IMR-90 (cell line): ENCODE data around the gene FOXF1. TPM values are rescaled to one million over a fixed set of nuclear protein-coding genes. Genes with fewer than 3 reads are reported as not detected.

Source experiments
- ATAC-seq: fragments of 200-7000 bp; cut with Tn5 transposase; 2 replicates; pipeline ENCODE4 v1.9.1; 2020; ENCODE audit warnings: low read depth, mild to moderate bottlenecking, moderate library complexity
- BruUV-seq: library from RNA; stranded (reverse); fragments of 400-500 nt; replicated peaks from 2 replicates; lab custom pipeline; 2021; lab: Mats Ljungman, UMichigan
- CTCF ChIA-PET: fragments of 300-600 bp; formaldehyde crosslinking; extraction: SDS; loops from one replicate; lab custom pipeline; 2021; ENCODE audit warnings: antibody characterized with exemption; lab: Yijun Ruan, JAX
- POLR2A ChIA-PET: fragments of 300-600 bp; sonication (Branson Sonifier 250); formaldehyde crosslinking; loops from one replicate; lab custom pipeline; 2022; ENCODE audit warnings: antibody characterized with exemption; ENCODE audit not compliant: unreplicated experiment; lab: Charles Lee
- DNase-seq: peaks from one replicate; pipeline ENCODE4 v3.0.0; 2013
- H2AFZ ChIP-seq: replicated peaks from 2 replicates; pipeline ENCODE3; 2013; ENCODE audit warnings: low read length, mild to moderate bottlenecking; ENCODE audit not compliant: poor library complexity
- H2AK5ac ChIP-seq: 2 replicates; pipeline ENCODE4 v1.6.1; 2013; ENCODE audit warnings: low read depth, low read length, inconsistent platforms
- H2AK9ac ChIP-seq: replicated peaks from 2 replicates; pipeline ENCODE3; 2013; ENCODE audit warnings: mild to moderate bottlenecking, low read depth, low read length, moderate library complexity; ENCODE audit not compliant: poor library complexity
- H2BK120ac ChIP-seq: 2 replicates; pipeline ENCODE4 v1.6.1; 2013; ENCODE audit warnings: low read depth, low read length, inconsistent platforms
- H2BK15ac ChIP-seq: 3 replicates; pipeline ENCODE4 v1.6.1; 2013; ENCODE audit warnings: low read depth, low read length, inconsistent platforms
- H2BK20ac ChIP-seq: 2 replicates; pipeline ENCODE4 v1.6.1; 2013; ENCODE audit warnings: low read depth, mild to moderate bottlenecking, inconsistent platforms, low read length, moderate library complexity
- H2BK5ac ChIP-seq: 2 replicates; pipeline ENCODE4 v1.6.1; 2013; ENCODE audit warnings: mild to moderate bottlenecking, low read depth, low read length, inconsistent platforms; ENCODE audit not compliant: poor library complexity, severe bottlenecking
- H3K14ac ChIP-seq: replicated peaks from 2 replicates; pipeline ENCODE4 v1.6.1; 2013; ENCODE audit warnings: low read depth, low read length, inconsistent platforms
- H3K18ac ChIP-seq: 2 replicates; pipeline ENCODE4 v1.6.1; 2013; ENCODE audit warnings: low read depth, low read length, control low read depth
- H3K23ac ChIP-seq: 2 replicates; pipeline ENCODE4 v1.6.1; 2013; ENCODE audit warnings: low read depth, low read length, inconsistent platforms
- H3K27ac ChIP-seq: 2 replicates; pipeline ENCODE4 v1.5.1; 2013; ENCODE audit warnings: mild to moderate bottlenecking, control low read depth, low read length; ENCODE audit not compliant: insufficient read depth
- H3K27me3 ChIP-seq: 2 replicates; pipeline ENCODE4 v1.6.1; 2013; ENCODE audit warnings: low read length; ENCODE audit not compliant: control insufficient read depth, insufficient read depth
- H3K36me3 ChIP-seq: 2 replicates; pipeline ENCODE4 v1.6.1; 2013; ENCODE audit warnings: low read length, mixed read lengths; ENCODE audit not compliant: control insufficient read depth, insufficient read depth
- H3K4ac ChIP-seq: 2 replicates; pipeline ENCODE4 v1.6.1; 2013; ENCODE audit warnings: low read depth, low read length, inconsistent platforms
- H3K4me1 ChIP-seq: 2 replicates; pipeline ENCODE4 v1.6.1; 2013; ENCODE audit warnings: low read length, mixed read lengths; ENCODE audit not compliant: control insufficient read depth, insufficient read depth
- H3K4me2 ChIP-seq: 2 replicates; pipeline ENCODE4 v1.6.1; 2013; ENCODE audit warnings: low read depth, mild to moderate bottlenecking, control low read depth, low read length, moderate library complexity
- H3K4me3 ChIP-seq: 2 replicates; pipeline ENCODE4 v1.5.1; 2013; ENCODE audit warnings: low read depth, mild to moderate bottlenecking, control low read depth, low read length, moderate library complexity; ENCODE audit not compliant: insufficient read depth
- H3K56ac ChIP-seq: 2 replicates; pipeline ENCODE4 v1.6.1; 2013; ENCODE audit warnings: low read length, inconsistent platforms; ENCODE audit not compliant: insufficient read depth; ENCODE audit errors: extremely low read depth
- H3K79me1 ChIP-seq, 2 experiments: 2 replicates each; pipeline ENCODE4 v1.6.1; 2013; ENCODE audit warnings: low read length in 2 of 2, inconsistent platforms in 1 of 2, low read depth in 1 of 2
- H3K9ac ChIP-seq: 2 replicates; pipeline ENCODE4 v1.6.1; 2013; ENCODE audit warnings: low read depth, low read length, control low read depth
- H3K9me1 ChIP-seq: 2 replicates; pipeline ENCODE4 v1.6.1; 2013; ENCODE audit warnings: low read length, inconsistent platforms; ENCODE audit not compliant: insufficient read depth
- H3K9me3 ChIP-seq: 2 replicates; pipeline ENCODE4 v1.6.1; 2013; ENCODE audit warnings: low read length; ENCODE audit not compliant: control insufficient read depth, insufficient read depth
- H4K20me1 ChIP-seq: 2 replicates; pipeline ENCODE4 v1.6.1; 2013; ENCODE audit warnings: low read length, inconsistent platforms; ENCODE audit not compliant: insufficient read depth
- H4K5ac ChIP-seq: 2 replicates; pipeline ENCODE4 v1.6.1; 2013; ENCODE audit warnings: mild to moderate bottlenecking, low read depth, low read length, control low read depth
- H4K8ac ChIP-seq, 2 experiments: 2 replicates each; pipeline ENCODE4 v1.6.1; 2013; ENCODE audit warnings: low read depth in 2 of 2, low read length in 2 of 2, control low read depth in 1 of 2, inconsistent platforms in 1 of 2
- H4K91ac ChIP-seq: 2 replicates; pipeline ENCODE4 v1.6.1; 2013; ENCODE audit warnings: low read depth, low read length, inconsistent platforms; ENCODE audit not compliant: insufficient read depth
- BHLHE40 ChIP-seq: fragments of 150-350 bp; IDR thresholded peaks from 2 replicates; pipeline ENCODE4 v1.6.1; 2016; ENCODE audit warnings: mild to moderate bottlenecking, low read depth, low read length
- CEBPB ChIP-seq: IDR thresholded peaks from 2 replicates; pipeline ENCODE4 v1.6.1; 2012; ENCODE audit warnings: low read depth, low read length, improper control_type of control experiment
- CHD1 ChIP-seq: IDR thresholded peaks from 2 replicates; pipeline ENCODE4 v1.6.1; 2012; ENCODE audit warnings: low read depth, low read length, improper control_type of control experiment
- CTCF ChIP-seq: conservative IDR thresholded peaks from 2 replicates; pipeline ENCODE4 v1.5.1; 2012; ENCODE audit warnings: mild to moderate bottlenecking, low read depth, low read length, improper control_type of control experiment
- MAFK ChIP-seq: IDR thresholded peaks from 2 replicates; pipeline ENCODE4 v1.6.1; 2012; ENCODE audit warnings: low read depth, low read length, improper control_type of control experiment
- NFE2L2 ChIP-seq: fragments of 150-350 bp; IDR thresholded peaks from 2 replicates; pipeline ENCODE4 v1.6.1; 2016; ENCODE audit warnings: low read depth, mild to moderate bottlenecking, low read length
- POLR2A ChIP-seq: IDR thresholded peaks from 2 replicates; pipeline ENCODE4 v1.6.1; 2012; ENCODE audit warnings: mild to moderate bottlenecking, low read depth, low read length
- RAD21 ChIP-seq: IDR thresholded peaks from 2 replicates; pipeline ENCODE4 v1.6.1; 2012; ENCODE audit warnings: low read length, improper control_type of control experiment
- RCOR1 ChIP-seq: IDR thresholded peaks from 2 replicates; pipeline ENCODE4 v1.6.1; 2012; ENCODE audit warnings: mild to moderate bottlenecking, low read length, improper control_type of control experiment; ENCODE audit not compliant: insufficient replicate concordance
- RFX5 ChIP-seq: IDR thresholded peaks from 2 replicates; pipeline ENCODE4 v1.8.0; 2012; ENCODE audit warnings: low read depth, mild to moderate bottlenecking, low read length, moderate library complexity
- WGBS, 2 experiments: methylation state at CpG; one replicate each; pipeline versions ENCODE4 v1.1.5 to v1.1.7; 2013; ENCODE audit warnings: missing lambda C conversion rate in 2 of 2; ENCODE audit not compliant: insufficient read length in 1 of 2; ENCODE audit errors: extremely low coverage in 2 of 2; 5-methylcytosine and 5-hydroxymethylcytosine counted together
- dilution Hi-C: fragments of 300-500 bp; cut with HindIII; formaldehyde crosslinking; loops from one replicate; pipeline ENCODE4 v1.14.3; 2018; ENCODE audit warnings: low sequenced_read_pairs; ENCODE audit not compliant: unreplicated experiment
- in situ Hi-C: fragments of 300-500 bp; cut with MboI; formaldehyde crosslinking; loops from 3 replicates; pipeline ENCODE4 v1.14.3; 2019; ENCODE audit warnings: low sequenced_read_pairs, inconsistent platforms, mixed read lengths
- intact Hi-C: fragments of 100-400 bp; cut with micrococcal nuclease; formaldehyde crosslinking; loops from 2 replicates; pipeline ENCODE4 v1.10.0; 2022
- polyA plus RNA-seq, 3 experiments: library from polyadenylated mRNA; depleted of rRNA; stranded (reverse); fragments of >200 nt; gene quantifications; 2 replicates each; pipeline ENCODE4 v1.2.3, GENCODE V29; 2012; ENCODE audit warnings: low replicate concordance in 1 of 3
- total RNA-seq: library from RNA; depleted of rRNA; stranded (reverse); fragments of >200 nt; gene quantifications from 2 replicates; pipeline ENCODE4 v1.2.3, GENCODE V29; 2012
- TF ChIP-seq, protein P1 (sequence below): fragments of 150-350 bp; IDR thresholded peaks from 2 replicates; pipeline ENCODE4 v1.6.1; 2016; ENCODE audit warnings: low read depth, mild to moderate bottlenecking, low read length, moderate library complexity, borderline replicate concordance
- TF ChIP-seq, protein P2 (sequence below): fragments of 150-350 bp; IDR thresholded peaks from 2 replicates; pipeline ENCODE4 v1.6.1; 2017; ENCODE audit warnings: mild to moderate bottlenecking, antibody characterized with exemption, low read length, low read depth

The FOXF1 gene
- total and polyA plus RNA-seq, 2 of the 4 experiments (the other 2 are of a cell fraction), result 2.7 to 33.0 TPM

DNA sequence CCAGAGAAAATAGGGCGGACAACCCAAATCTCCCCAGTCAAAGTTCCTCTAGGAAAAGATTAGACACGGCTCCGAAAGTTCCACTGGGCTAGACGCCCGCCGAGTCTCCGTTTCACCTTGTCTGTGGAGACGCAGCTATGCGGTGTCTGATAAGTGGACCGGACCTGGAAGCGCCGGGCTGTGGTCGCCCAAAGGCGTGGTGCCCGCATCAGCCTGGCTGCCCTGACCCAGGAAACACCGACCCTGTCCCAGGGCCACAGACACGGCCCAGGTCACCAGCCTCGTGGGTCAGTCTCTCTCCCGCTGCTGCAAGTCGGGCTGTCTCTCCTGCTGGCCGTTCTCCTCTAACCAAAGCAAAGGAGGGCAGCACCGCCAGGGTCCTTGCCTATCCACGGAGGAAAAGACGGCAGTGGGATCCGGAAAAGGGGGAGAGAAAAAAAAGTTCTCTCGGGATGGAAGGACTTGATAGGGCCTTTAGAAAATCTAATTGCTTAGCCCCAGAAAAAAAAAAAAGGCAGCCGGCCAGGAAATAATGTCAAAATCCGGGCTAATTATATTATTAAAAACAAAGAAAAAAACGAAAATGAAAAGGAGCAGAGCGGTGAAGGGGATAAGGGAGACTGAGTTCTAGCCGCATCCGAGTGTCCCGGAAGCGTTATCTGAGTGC lies 13.9 kb upstream of the FOXF1 start:
- H3K4me3 ChIP-seq, result peak overlapping the region; percentile 38
- CTCF ChIA-PET, result interaction anchor here (0.7 kb wide), 1 partner anchor 193 kb away, joined by 4 read pairs; no protein-coding TSS in a partner anchor
- TF ChIP-seq CEBPB (no peak), CHD1 (no peak), CTCF (no peak), RAD21 (no peak), NFE2L2 (no peak), MAFK (no peak), POLR2A (no peak), BHLHE40 (no peak), RCOR1 (no peak), RFX5 (no peak)
- TF ChIP-seq, protein P1, sequence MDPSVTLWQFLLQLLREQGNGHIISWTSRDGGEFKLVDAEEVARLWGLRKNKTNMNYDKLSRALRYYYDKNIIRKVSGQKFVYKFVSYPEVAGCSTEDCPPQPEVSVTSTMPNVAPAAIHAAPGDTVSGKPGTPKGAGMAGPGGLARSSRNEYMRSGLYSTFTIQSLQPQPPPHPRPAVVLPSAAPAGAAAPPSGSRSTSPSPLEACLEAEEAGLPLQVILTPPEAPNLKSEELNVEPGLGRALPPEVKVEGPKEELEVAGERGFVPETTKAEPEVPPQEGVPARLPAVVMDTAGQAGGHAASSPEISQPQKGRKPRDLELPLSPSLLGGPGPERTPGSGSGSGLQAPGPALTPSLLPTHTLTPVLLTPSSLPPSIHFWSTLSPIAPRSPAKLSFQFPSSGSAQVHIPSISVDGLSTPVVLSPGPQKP, result no peak
- TF ChIP-seq, protein P2, sequence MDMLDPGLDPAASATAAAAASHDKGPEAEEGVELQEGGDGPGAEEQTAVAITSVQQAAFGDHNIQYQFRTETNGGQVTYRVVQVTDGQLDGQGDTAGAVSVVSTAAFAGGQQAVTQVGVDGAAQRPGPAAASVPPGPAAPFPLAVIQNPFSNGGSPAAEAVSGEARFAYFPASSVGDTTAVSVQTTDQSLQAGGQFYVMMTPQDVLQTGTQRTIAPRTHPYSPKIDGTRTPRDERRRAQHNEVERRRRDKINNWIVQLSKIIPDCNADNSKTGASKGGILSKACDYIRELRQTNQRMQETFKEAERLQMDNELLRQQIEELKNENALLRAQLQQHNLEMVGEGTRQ, result no peak

More for the DNA sequence above, 13.9 kb upstream of the FOXF1 start:
- Histone ChIP-seq H2BK15ac (no peak overlapping the region), H3K9me3 (no peaks in the 10 kb centered on the region), H2AFZ (no peak overlapping the region), H4K8ac (peak overlapping the region; percentile 47 to 60; a peak in 2 of 4 replicates), H3K9ac (peak overlapping the region; percentile 71), H2BK120ac (peak overlapping the region; percentile 69), H2AK5ac (peak overlapping the region; percentile 25), H3K56ac (peak overlapping the region; percentile 58; the same call in 1 of the 2 replicates), H3K4me1 (peaks cover 56% of the 10 kb centered on the region), H4K91ac (peak overlapping the region; percentile 43), H3K79me1 (peaks cover 10 to 55% of the 10 kb centered on the region in 2 experiments), H4K5ac (peak overlapping the region; percentile 43; the same call in 1 of the 2 replicates), H3K18ac (no peak overlapping the region; the same call in 1 of the 2 replicates), H2BK5ac (peak overlapping the region; percentile 3), H3K27ac (peak overlapping the region; percentile 97), H2BK20ac (no peak overlapping the region), H3K9me1 (peaks cover 33% of the 10 kb centered on the region), H3K36me3 (peaks cover 67% of the 10 kb centered on the region), H3K27me3 (no peaks in the 10 kb centered on the region), H3K23ac (peak overlapping the region; percentile 66; the same call in 1 of the 2 replicates), H2AK9ac (peak overlapping the region; percentile 60), H4K20me1 (peaks cover 96% of the 10 kb centered on the region), H3K4me2 (peak overlapping the region; percentile 86), H3K4ac (peak overlapping the region; percentile 74), H3K14ac (peak overlapping the region; percentile 86)
- DNase-seq (no peak), ATAC-seq (no peak)
- 60% methylated on average over 11 of the region's 34 CpGs; no CpG with 5 or more reads in 1 of the 2 experiments for WGBS, 2 experiments
- no TSS peak for BruUV-seq
- in situ Hi-C loops, result no loop called here
- dilution Hi-C loops, result no loop called here
- intact Hi-C loops, result no loop called here
- POLR2A ChIA-PET, result no interaction called here
